ENCODE results near the gene GPC3. TPM values are rescaled to one million over a fixed set of nuclear protein-coding genes. Genes with fewer than 3 reads are reported as not detected.

GPC3 gene
- total RNA-seq, 1 donor from 2014 or later, result 0.25 TPM

- intact Hi-C loops (cut with micrococcal nuclease), result no loop called here
- Mint-ChIP-seq H3K27ac (no peak overlapping the region), H3K4me3 (ENCODE audit: low read depth) (no peak overlapping the region), H3K9me3 (no peaks in the 10 kb centered on the region), H3K4me1 (ENCODE audit: low read depth) (no peaks in the 10 kb centered on the region), H3K36me3 (ENCODE audit: low read depth) (no peaks in the 10 kb centered on the region), H3K27me3 (ENCODE audit: low read depth) (peaks cover 5% of the 10 kb centered on the region)
- DNase-seq (ENCODE audit: low spot score), result no peak
Measured at GRCh38 chrX:133854290-133854689, 131.1 kb downstream of the GPC3 start.

DNA sequence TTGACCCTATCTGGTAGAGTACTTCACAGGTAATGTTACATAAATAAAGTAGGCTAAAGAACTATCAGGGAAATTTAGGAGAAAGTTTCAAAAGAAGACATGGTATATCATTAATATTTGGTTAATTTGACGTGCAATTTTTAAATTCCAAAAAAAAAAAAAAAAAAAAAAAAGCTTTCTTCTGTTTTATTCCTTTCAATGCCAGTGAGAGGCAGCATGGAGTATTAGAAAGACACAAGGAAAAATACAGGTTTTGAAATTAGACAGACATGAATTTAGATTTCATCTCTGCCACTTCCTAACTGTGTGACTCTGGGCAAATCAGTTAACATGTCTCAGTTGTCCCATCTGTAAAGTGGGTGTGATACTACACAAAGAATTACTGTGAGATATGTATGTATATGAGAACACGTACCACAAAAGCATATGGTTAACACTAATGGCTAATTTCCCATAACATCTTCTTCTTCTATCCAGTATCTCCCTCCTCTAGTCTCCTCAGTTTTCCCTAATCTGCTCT lies 132.5 kb downstream of the GPC3 start:
- H3K36me3 Mint-ChIP-seq (ENCODE audit: low read depth), result no peaks in the 10 kb centered on the region
- H3K9me3 Mint-ChIP-seq, result no peaks in the 10 kb centered on the region
- H3K27me3 Mint-ChIP-seq (ENCODE audit: low read depth), result peaks cover 5% of the 10 kb centered on the region
- intact Hi-C loops (cut with micrococcal nuclease), result no loop called here
- DNase-seq (ENCODE audit: low spot score), result no peak
- no peak overlapping the region for H3K4me3 Mint-ChIP-seq (ENCODE audit: low read depth)
- H3K4me1 Mint-ChIP-seq (ENCODE audit: low read depth), result no peaks in the 10 kb centered on the region
- no peak overlapping the region for H3K27ac Mint-ChIP-seq

- Mint-ChIP-seq H3K4me3 (ENCODE audit: low read depth) (no peak overlapping the region), H3K36me3 (ENCODE audit: low read depth) (no peaks in the 10 kb centered on the region), H3K9me3 (no peaks in the 10 kb centered on the region), H3K27ac (no peak overlapping the region), H3K4me1 (ENCODE audit: low read depth) (no peaks in the 10 kb centered on the region), H3K27me3 (ENCODE audit: low read depth) (peaks cover 5% of the 10 kb centered on the region)
- DNase-seq (ENCODE audit: low spot score), result no peak
- intact Hi-C loops (cut with micrococcal nuclease), result no loop called here
Measured at GRCh38 chrX:133852401-133852800, 133.0 kb downstream of the GPC3 start.

- Mint-ChIP-seq H3K4me1 (ENCODE audit: low read depth) (no peaks in the 10 kb centered on the region), H3K9me3 (no peaks in the 10 kb centered on the region), H3K27ac (no peak overlapping the region), H3K36me3 (ENCODE audit: low read depth) (no peaks in the 10 kb centered on the region), H3K27me3 (ENCODE audit: low read depth) (peaks cover 1% of the 10 kb centered on the region), H3K4me3 (ENCODE audit: low read depth) (no peak overlapping the region)
- no peak for DNase-seq (ENCODE audit: low spot score)
- intact Hi-C loops (cut with micrococcal nuclease), result no loop called here
Measured at GRCh38 chrX:133850399-133850798, 135.0 kb downstream of the GPC3 start.

- no peaks in the 10 kb centered on the region for H3K9me3 Mint-ChIP-seq
- H3K4me3 Mint-ChIP-seq (ENCODE audit: low read depth), result no peak overlapping the region
- H3K27me3 Mint-ChIP-seq (ENCODE audit: low read depth), result peaks cover 3% of the 10 kb centered on the region
- no peaks in the 10 kb centered on the region for H3K4me1 Mint-ChIP-seq (ENCODE audit: low read depth)
- H3K27ac Mint-ChIP-seq, result no peak overlapping the region
- intact Hi-C loops (cut with micrococcal nuclease), result no loop called here
- H3K36me3 Mint-ChIP-seq (ENCODE audit: low read depth), result no peaks in the 10 kb centered on the region
- DNase-seq (ENCODE audit: low spot score), result no peak
Measured at GRCh38 chrX:133849676-133850075, 135.7 kb downstream of the GPC3 start.

- H3K27me3 Mint-ChIP-seq (ENCODE audit: low read depth), result peaks cover 5% of the 10 kb centered on the region
- H3K4me3 Mint-ChIP-seq (ENCODE audit: low read depth), result no peak overlapping the region
- no peaks in the 10 kb centered on the region for H3K4me1 Mint-ChIP-seq (ENCODE audit: low read depth)
- no peak for DNase-seq (ENCODE audit: low spot score)
- no peaks in the 10 kb centered on the region for H3K9me3 Mint-ChIP-seq
- intact Hi-C loops (cut with micrococcal nuclease), result no loop called here
- no peaks in the 10 kb centered on the region for H3K36me3 Mint-ChIP-seq (ENCODE audit: low read depth)
- H3K27ac Mint-ChIP-seq, result no peak overlapping the region
Measured at GRCh38 chrX:133847340-133847994, 137.9 kb downstream of the GPC3 start.

GRCh38 chrX:133846311-133846710 lies 139.1 kb downstream of the GPC3 start:
- no peak for DNase-seq (ENCODE audit: low spot score)
- intact Hi-C loops (cut with micrococcal nuclease), result no loop called here
- Mint-ChIP-seq H3K27ac (no peak overlapping the region), H3K27me3 (ENCODE audit: low read depth) (peaks cover 5% of the 10 kb centered on the region), H3K36me3 (ENCODE audit: low read depth) (no peaks in the 10 kb centered on the region), H3K4me3 (ENCODE audit: low read depth) (no peak overlapping the region), H3K4me1 (ENCODE audit: low read depth) (no peaks in the 10 kb centered on the region), H3K9me3 (no peaks in the 10 kb centered on the region)

GRCh38 chrX:133840415-133840814 lies 145.0 kb downstream of the GPC3 start:
- H3K4me3 Mint-ChIP-seq (ENCODE audit: low read depth), result no peak overlapping the region
- H3K9me3 Mint-ChIP-seq, result no peaks in the 10 kb centered on the region
- no peak overlapping the region for H3K27ac Mint-ChIP-seq
- H3K36me3 Mint-ChIP-seq (ENCODE audit: low read depth), result no peaks in the 10 kb centered on the region
- DNase-seq (ENCODE audit: low spot score), result no peak
- peaks cover 6% of the 10 kb centered on the region for H3K27me3 Mint-ChIP-seq (ENCODE audit: low read depth)
- intact Hi-C loops (cut with micrococcal nuclease), result no loop called here
- H3K4me1 Mint-ChIP-seq (ENCODE audit: low read depth), result no peaks in the 10 kb centered on the region

GRCh38 chrX:133838761-133839676 lies 146.4 kb downstream of the GPC3 start:
- Mint-ChIP-seq H3K9me3 (no peaks in the 10 kb centered on the region), H3K4me3 (ENCODE audit: low read depth) (no peak overlapping the region), H3K36me3 (ENCODE audit: low read depth) (no peaks in the 10 kb centered on the region), H3K27me3 (ENCODE audit: low read depth) (peaks cover 6% of the 10 kb centered on the region), H3K27ac (no peak overlapping the region), H3K4me1 (ENCODE audit: low read depth) (no peaks in the 10 kb centered on the region)
- intact Hi-C loops (cut with micrococcal nuclease), result no loop called here
- DNase-seq (ENCODE audit: low spot score), result no peak

DNA sequence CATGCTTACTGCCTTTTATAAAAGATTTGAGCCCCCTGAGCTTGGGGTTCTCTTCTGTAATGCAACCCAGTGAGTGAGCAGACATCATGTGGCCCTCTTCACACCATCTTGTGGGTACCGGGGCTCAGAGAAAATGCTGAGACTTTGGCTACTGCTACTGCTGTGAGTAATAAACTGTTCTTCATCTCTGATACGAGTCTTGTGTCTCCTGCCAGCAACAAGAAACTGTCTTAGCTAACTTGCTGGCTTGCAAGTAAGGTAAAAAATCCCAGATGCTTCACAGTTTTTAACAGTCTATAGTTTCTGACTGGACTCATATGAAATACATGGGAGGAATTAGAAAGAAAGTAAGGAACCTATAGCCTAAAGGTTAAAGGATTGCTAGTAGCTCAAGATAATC lies 148.3 kb downstream of the GPC3 start:
- intact Hi-C loops (cut with micrococcal nuclease), result no loop called here
- Mint-ChIP-seq H3K36me3 (ENCODE audit: low read depth) (no peaks in the 10 kb centered on the region), H3K4me3 (ENCODE audit: low read depth) (no peak overlapping the region), H3K9me3 (no peaks in the 10 kb centered on the region), H3K27ac (no peak overlapping the region), H3K4me1 (ENCODE audit: low read depth) (no peaks in the 10 kb centered on the region), H3K27me3 (ENCODE audit: low read depth) (peaks cover 3% of the 10 kb centered on the region)
- no peak for DNase-seq (ENCODE audit: low spot score)

DNA sequence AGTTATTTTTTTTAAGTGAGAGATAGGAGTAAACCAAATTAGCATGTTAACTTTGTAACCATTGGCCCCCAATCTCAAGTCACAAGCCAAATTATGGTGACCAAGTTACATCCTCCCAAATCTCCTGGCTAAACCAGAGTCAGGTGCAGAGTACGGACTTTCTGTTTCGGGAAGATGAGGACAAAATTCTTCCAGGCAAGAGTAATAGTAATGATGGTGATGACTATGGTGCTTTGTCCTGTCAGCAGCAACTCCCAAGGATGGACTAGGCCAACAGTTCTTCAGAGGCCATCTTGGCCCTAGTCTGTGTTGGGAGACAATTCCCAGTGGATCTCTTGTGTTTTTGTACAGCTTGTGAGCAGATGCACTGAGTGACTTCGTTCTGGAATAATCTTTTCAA lies 148.8 kb downstream of the GPC3 start:
- Mint-ChIP-seq H3K4me1 (ENCODE audit: low read depth) (no peaks in the 10 kb centered on the region), H3K36me3 (ENCODE audit: low read depth) (no peaks in the 10 kb centered on the region), H3K4me3 (ENCODE audit: low read depth) (no peak overlapping the region), H3K27ac (no peak overlapping the region), H3K9me3 (no peaks in the 10 kb centered on the region), H3K27me3 (ENCODE audit: low read depth) (peaks cover 3% of the 10 kb centered on the region)
- DNase-seq (ENCODE audit: low spot score), result no peak
- intact Hi-C loops (cut with micrococcal nuclease), result no loop called here

GRCh38 chrX:133834771-133835170 lies 150.6 kb downstream of the GPC3 start:
- Mint-ChIP-seq H3K27ac (no peak overlapping the region), H3K4me3 (ENCODE audit: low read depth) (no peak overlapping the region), H3K27me3 (ENCODE audit: low read depth) (peaks cover 3% of the 10 kb centered on the region), H3K9me3 (no peaks in the 10 kb centered on the region), H3K4me1 (ENCODE audit: low read depth) (no peaks in the 10 kb centered on the region), H3K36me3 (ENCODE audit: low read depth) (no peaks in the 10 kb centered on the region)
- intact Hi-C loops (cut with micrococcal nuclease), result no loop called here
- no peak for DNase-seq (ENCODE audit: low spot score)

- intact Hi-C loops (cut with micrococcal nuclease), result no loop called here
- Mint-ChIP-seq H3K27me3 (ENCODE audit: low read depth) (peaks cover 4% of the 10 kb centered on the region), H3K36me3 (ENCODE audit: low read depth) (no peaks in the 10 kb centered on the region), H3K27ac (no peak overlapping the region), H3K9me3 (no peaks in the 10 kb centered on the region), H3K4me3 (ENCODE audit: low read depth) (no peak overlapping the region), H3K4me1 (ENCODE audit: low read depth) (peaks cover 2% of the 10 kb centered on the region)
- no peak for DNase-seq (ENCODE audit: low spot score)
Measured at GRCh38 chrX:133819546-133819945, 165.8 kb downstream of the GPC3 start.

Data from activated T-helper 2 cell treated with anti-CD3 and anti-CD28 coated beads, Interferon-gamma antibody, Interleukin-2, Interleukin-4, amounts not matched to agents 10 μg/mL and 5 μg/mL and 100 μg/mL, durations not matched to agents 14 hours and 24 hours and 36 hours (primary cell).